Activated T-cell treated with anti-CD3 and anti-CD28 coated beads, Interleukin-2, amount 50 U/mL, for 24 hours (primary cell): ENCODE results near the gene MVB12B.
A peak's percentile ranks its signal among the peaks of the same experiment; 100 is the strongest.

Experiments
- DNase-seq: peaks from one replicate; pipeline ENCODE4 v3.0.0-alpha.2; 2020
- H3K27ac Mint-ChIP-seq: 2 replicates; pipeline ENCODE4 v1.8.0; 2020; ENCODE audit warnings: mild to moderate bottlenecking, mixed read lengths
- H3K27me3 Mint-ChIP-seq: 2 replicates; pipeline ENCODE4 v1.8.0; 2020; ENCODE audit warnings: mixed read lengths
- H3K36me3 Mint-ChIP-seq: 2 replicates; pipeline ENCODE4 v1.8.0; 2020; ENCODE audit warnings: low read depth, mixed read lengths
- H3K4me1 Mint-ChIP-seq: 2 replicates; pipeline ENCODE4 v1.8.0; 2020; ENCODE audit warnings: low read depth, mixed read lengths
- H3K4me3 Mint-ChIP-seq: 2 replicates; pipeline ENCODE4 v1.8.0; 2020; ENCODE audit warnings: mild to moderate bottlenecking, moderate library complexity, mixed read lengths
- H3K9me3 Mint-ChIP-seq: 2 replicates; pipeline ENCODE4 v1.8.0; 2020; ENCODE audit warnings: mixed read lengths

The MVB12B gene

GRCh38 chr9:126403397-126403796 is 76.8 kb downstream of the MVB12B start:
- peaks cover 16% of the 10 kb centered on the region for H3K4me1 Mint-ChIP-seq
- H3K27ac Mint-ChIP-seq, result no peak overlapping the region
- H3K9me3 Mint-ChIP-seq, result no peaks in the 10 kb centered on the region
- no peaks in the 10 kb centered on the region for H3K36me3 Mint-ChIP-seq
- H3K27me3 Mint-ChIP-seq, result peaks cover 4% of the 10 kb centered on the region
- DNase-seq, result no peak
- no peak overlapping the region for H3K4me3 Mint-ChIP-seq

GRCh38 chr9:126404459-126404858 is 77.8 kb downstream of the MVB12B start:
- Mint-ChIP-seq H3K36me3 (no peaks in the 10 kb centered on the region), H3K27me3 (peaks cover 3% of the 10 kb centered on the region), H3K9me3 (no peaks in the 10 kb centered on the region), H3K4me1 (peaks cover 14% of the 10 kb centered on the region), H3K27ac (no peak overlapping the region), H3K4me3 (no peak overlapping the region)
- no peak for DNase-seq

- no peak for DNase-seq
- Mint-ChIP-seq H3K27me3 (no peaks in the 10 kb centered on the region), H3K4me3 (no peak overlapping the region), H3K4me1 (peaks cover 26% of the 10 kb centered on the region), H3K27ac (no peak overlapping the region), H3K9me3 (no peaks in the 10 kb centered on the region), H3K36me3 (no peaks in the 10 kb centered on the region)
These were observed 79.5 kb downstream of the MVB12B start for GRCh38 chr9:126406075-126406667.

- H3K36me3 Mint-ChIP-seq, result no peaks in the 10 kb centered on the region
- H3K4me3 Mint-ChIP-seq, result no peak overlapping the region
- no peaks in the 10 kb centered on the region for H3K27me3 Mint-ChIP-seq
- H3K27ac Mint-ChIP-seq, result no peak overlapping the region
- no peaks in the 10 kb centered on the region for H3K9me3 Mint-ChIP-seq
- peaks cover 37% of the 10 kb centered on the region for H3K4me1 Mint-ChIP-seq
- no peak for DNase-seq
These were observed 80.7 kb downstream of the MVB12B start for GRCh38 chr9:126407114-126407870.

GRCh38 chr9:126408004-126408403 is 81.4 kb downstream of the MVB12B start:
- Mint-ChIP-seq H3K4me3 (no peak overlapping the region), H3K4me1 (peaks cover 40% of the 10 kb centered on the region), H3K9me3 (no peaks in the 10 kb centered on the region), H3K27ac (no peak overlapping the region), H3K36me3 (no peaks in the 10 kb centered on the region), H3K27me3 (no peaks in the 10 kb centered on the region)
- DNase-seq, result no peak

GRCh38 chr9:126410229-126410628 is 83.6 kb downstream of the MVB12B start:
- no peak overlapping the region for H3K27ac Mint-ChIP-seq
- H3K4me1 Mint-ChIP-seq, result peaks cover 41% of the 10 kb centered on the region
- no peak overlapping the region for H3K4me3 Mint-ChIP-seq
- no peaks in the 10 kb centered on the region for H3K36me3 Mint-ChIP-seq
- H3K9me3 Mint-ChIP-seq, result no peaks in the 10 kb centered on the region
- H3K27me3 Mint-ChIP-seq, result no peaks in the 10 kb centered on the region
- no peak for DNase-seq

GRCh38 chr9:126411225-126411947 is 84.8 kb downstream of the MVB12B start:
- peak overlapping the region; percentile 71 for H3K27ac Mint-ChIP-seq
- DNase-seq, result no peak
- no peaks in the 10 kb centered on the region for H3K9me3 Mint-ChIP-seq
- peaks cover 41% of the 10 kb centered on the region for H3K4me1 Mint-ChIP-seq
- H3K4me3 Mint-ChIP-seq, result peak overlapping the region; percentile 65
- no peaks in the 10 kb centered on the region for H3K36me3 Mint-ChIP-seq
- H3K27me3 Mint-ChIP-seq, result no peaks in the 10 kb centered on the region

- Mint-ChIP-seq H3K4me1 (peaks cover 41% of the 10 kb centered on the region), H3K27me3 (no peaks in the 10 kb centered on the region), H3K36me3 (no peaks in the 10 kb centered on the region), H3K4me3 (peak overlapping the region; percentile 65), H3K9me3 (no peaks in the 10 kb centered on the region), H3K27ac (peak overlapping the region; percentile 71)
- DNase-seq, result no peak
These were observed 85.3 kb downstream of the MVB12B start for GRCh38 chr9:126411948-126412284.

- peaks cover 41% of the 10 kb centered on the region for H3K4me1 Mint-ChIP-seq
- DNase-seq, result no peak
- H3K27ac Mint-ChIP-seq, result no peak overlapping the region
- no peaks in the 10 kb centered on the region for H3K27me3 Mint-ChIP-seq
- no peaks in the 10 kb centered on the region for H3K36me3 Mint-ChIP-seq
- H3K4me3 Mint-ChIP-seq, result no peak overlapping the region
- no peaks in the 10 kb centered on the region for H3K9me3 Mint-ChIP-seq
These were observed 86.3 kb downstream of the MVB12B start for GRCh38 chr9:126412905-126413304.

GRCh38 chr9:126413391-126414068 is 86.9 kb downstream of the MVB12B start:
- Mint-ChIP-seq H3K27ac (no peak overlapping the region), H3K36me3 (no peaks in the 10 kb centered on the region), H3K4me1 (peaks cover 41% of the 10 kb centered on the region), H3K4me3 (no peak overlapping the region), H3K9me3 (no peaks in the 10 kb centered on the region), H3K27me3 (no peaks in the 10 kb centered on the region)
- no peak for DNase-seq

- no peak overlapping the region for H3K27ac Mint-ChIP-seq
- no peaks in the 10 kb centered on the region for H3K9me3 Mint-ChIP-seq
- H3K4me3 Mint-ChIP-seq, result no peak overlapping the region
- DNase-seq, result no peak
- no peaks in the 10 kb centered on the region for H3K27me3 Mint-ChIP-seq
- no peaks in the 10 kb centered on the region for H3K36me3 Mint-ChIP-seq
- peaks cover 27% of the 10 kb centered on the region for H3K4me1 Mint-ChIP-seq
These were observed 89.2 kb downstream of the MVB12B start for GRCh38 chr9:126415741-126416370.

- Mint-ChIP-seq H3K9me3 (no peaks in the 10 kb centered on the region), H3K4me3 (no peak overlapping the region)
These were observed 90.4 kb downstream of the MVB12B start for GRCh38 chr9:126417043-126417442.

GRCh38 chr9:126417684-126418083 is 91.1 kb downstream of the MVB12B start:
- Mint-ChIP-seq H3K27ac (no peak overlapping the region), H3K4me3 (no peak overlapping the region), H3K4me1 (peaks cover 13% of the 10 kb centered on the region), H3K27me3 (no peaks in the 10 kb centered on the region), H3K36me3 (no peaks in the 10 kb centered on the region), H3K9me3 (no peaks in the 10 kb centered on the region)
- DNase-seq, result no peak

More at GRCh38 chr9:126417043-126417442, 90.4 kb downstream of the MVB12B start:
- Mint-ChIP-seq H3K36me3 (no peaks in the 10 kb centered on the region), H3K27me3 (no peaks in the 10 kb centered on the region), H3K4me1 (peaks cover 18% of the 10 kb centered on the region), H3K27ac (no peak overlapping the region)
- DNase-seq, result no peak

GRCh38 chr9:126418608-126419007 is 92.0 kb downstream of the MVB12B start:
- DNase-seq, result no peak
- Mint-ChIP-seq H3K4me1 (peaks cover 15% of the 10 kb centered on the region), H3K27ac (no peak overlapping the region), H3K9me3 (no peaks in the 10 kb centered on the region), H3K27me3 (no peaks in the 10 kb centered on the region), H3K4me3 (no peak overlapping the region), H3K36me3 (no peaks in the 10 kb centered on the region)
